Spinal cord (tissue), 10 donors: ENCODE results near the gene DPP6. TPM values are rescaled to one million over a fixed set of nuclear protein-coding genes. Genes with fewer than 3 reads are reported as not detected.

ENCODE experiments used
- DNase-seq, 6 donors: peaks; one replicate each; pipeline versions ENCODE4 v3.0.0 to v3.0.0-alpha.2; 2013 to 2015; ENCODE audit warnings: low spot score in 6 of 6, low read depth in 4 of 6
- H3K27ac ChIP-seq: one replicate; pipeline ENCODE4 v1.5.1; 2013; ENCODE audit warnings: low read depth, low read length, control low read depth
- H3K27me3 ChIP-seq: one replicate; pipeline ENCODE4 v1.6.1; 2013; ENCODE audit warnings: low read length; ENCODE audit not compliant: control insufficient read depth, insufficient read depth
- H3K36me3 ChIP-seq: one replicate; pipeline ENCODE4 v1.6.1; 2013; ENCODE audit warnings: low read length; ENCODE audit not compliant: control insufficient read depth, insufficient read depth
- H3K4me1 ChIP-seq: one replicate; pipeline ENCODE4 v1.6.1; 2013; ENCODE audit warnings: low read length; ENCODE audit not compliant: control insufficient read depth, insufficient read depth
- H3K4me3 ChIP-seq: one replicate; pipeline ENCODE4 v1.5.1; 2013; ENCODE audit warnings: low read depth, low read length, control low read depth
- H3K9me3 ChIP-seq: one replicate; pipeline ENCODE4 v1.6.1; 2013; ENCODE audit warnings: low read length; ENCODE audit not compliant: control insufficient read depth, insufficient read depth
- WGBS: methylation state at CpG from one replicate; pipeline ENCODE4 v1.1.5; 2013; ENCODE audit warnings: missing lambda C conversion rate; ENCODE audit not compliant: insufficient coverage; 5-methylcytosine and 5-hydroxymethylcytosine counted together
- polyA plus RNA-seq, 2 donors: library from polyadenylated mRNA; unstranded; fragments of 120-200 nt; gene quantifications; one replicate each; pipeline ENCODE4 v1.2.1, GENCODE V29; 2013; ENCODE audit not compliant: insufficient read length in 2 of 2
- total RNA-seq, 2 donors: library from RNA; depleted of rRNA in 1 of 2; stranded (reverse); fragments of 120-200 nt in 1 of 2; fragments of >200 nt in 1 of 2; gene quantifications; one replicate each; pipeline versions ENCODE4 v1.2.3 to v1.2.4, GENCODE V29; 2013 to 2014
- donor health status: healthy.

The DPP6 gene
- total and polyA plus RNA-seq, 4 donors = 36.3 to 104 (median 78.5) TPM

- H3K4me1 ChIP-seq = peaks cover 6% of the 10 kb centered on the region
- no peak overlapping the region for H3K4me3 ChIP-seq
- no peak for DNase-seq
- no peaks in the 10 kb centered on the region for H3K36me3 ChIP-seq
- WGBS = 91% methylated on average over 4 of the region's 9 CpGs
- no peak overlapping the region for H3K27ac ChIP-seq
- H3K9me3 ChIP-seq = no peaks in the 10 kb centered on the region
- no peaks in the 10 kb centered on the region for H3K27me3 ChIP-seq
These were observed 387.9 kb downstream of the DPP6 start for GRCh38 chr7:154440058-154440457.

GRCh38 chr7:154440651-154441050, 388.5 kb downstream of the DPP6 start:
- Histone ChIP-seq H3K36me3 (no peaks in the 10 kb centered on the region), H3K27me3 (no peaks in the 10 kb centered on the region), H3K27ac (no peak overlapping the region), H3K4me3 (no peak overlapping the region), H3K9me3 (no peaks in the 10 kb centered on the region), H3K4me1 (peaks cover 3% of the 10 kb centered on the region)
- 88% methylated on average over 1 of the region's 5 CpGs for WGBS
- DNase-seq = no peak

- H3K27me3 ChIP-seq = no peaks in the 10 kb centered on the region
- H3K4me3 ChIP-seq = no peak overlapping the region
- no peak for DNase-seq
- 63% methylated on average over 5 of the region's 6 CpGs for WGBS
- H3K27ac ChIP-seq = no peak overlapping the region
- no peaks in the 10 kb centered on the region for H3K9me3 ChIP-seq
- no peaks in the 10 kb centered on the region for H3K36me3 ChIP-seq
- H3K4me1 ChIP-seq = peaks cover 3% of the 10 kb centered on the region
These were observed 389.6 kb downstream of the DPP6 start for GRCh38 chr7:154441811-154442210.

GRCh38 chr7:154442939-154443338, 390.7 kb downstream of the DPP6 start:
- no peak for DNase-seq
- H3K27me3 ChIP-seq = no peaks in the 10 kb centered on the region
- no peak overlapping the region for H3K27ac ChIP-seq
- whole genome bisulfite sequencing = 87% methylated on average over 2 of the region's 2 CpGs
- no peaks in the 10 kb centered on the region for H3K36me3 ChIP-seq
- H3K4me3 ChIP-seq = no peak overlapping the region
- H3K9me3 ChIP-seq = no peaks in the 10 kb centered on the region
- peaks cover 3% of the 10 kb centered on the region for H3K4me1 ChIP-seq

GRCh38 chr7:154450451-154450850, 398.3 kb downstream of the DPP6 start:
- WGBS = 32% methylated on average over 5 of the region's 6 CpGs
- Histone ChIP-seq H3K36me3 (no peaks in the 10 kb centered on the region), H3K9me3 (no peaks in the 10 kb centered on the region), H3K4me1 (peaks cover 24% of the 10 kb centered on the region), H3K4me3 (no peak overlapping the region), H3K27me3 (no peaks in the 10 kb centered on the region), H3K27ac (peak overlapping the region; percentile 58)
- peak in 2 of 6 donors; percentile 49 to 53 for DNase-seq

GRCh38 chr7:154451480-154452457, 399.6 kb downstream of the DPP6 start:
- no peaks in the 10 kb centered on the region for H3K36me3 ChIP-seq
- no peak overlapping the region for H3K4me3 ChIP-seq
- DNase-seq = peak; percentile 60 to 91 (median 72)
- WGBS = 51% methylated on average over 13 of the region's 15 CpGs
- H3K9me3 ChIP-seq = no peaks in the 10 kb centered on the region
- H3K4me1 ChIP-seq = peaks cover 24% of the 10 kb centered on the region
- peak overlapping the region; percentile 68 for H3K27ac ChIP-seq
- H3K27me3 ChIP-seq = no peaks in the 10 kb centered on the region

GRCh38 chr7:154463794-154464193, 411.6 kb downstream of the DPP6 start:
- no peaks in the 10 kb centered on the region for H3K4me1 ChIP-seq
- no peaks in the 10 kb centered on the region for H3K36me3 ChIP-seq
- 91% methylated on average over 5 of the region's 5 CpGs for WGBS
- H3K27ac ChIP-seq = no peak overlapping the region
- H3K4me3 ChIP-seq = no peak overlapping the region
- no peaks in the 10 kb centered on the region for H3K9me3 ChIP-seq
- H3K27me3 ChIP-seq = no peaks in the 10 kb centered on the region
- DNase-seq = no peak

- Histone ChIP-seq H3K4me1 (no peaks in the 10 kb centered on the region), H3K36me3 (no peaks in the 10 kb centered on the region), H3K4me3 (no peak overlapping the region), H3K27ac (no peak overlapping the region), H3K27me3 (no peaks in the 10 kb centered on the region), H3K9me3 (no peaks in the 10 kb centered on the region)
- WGBS = 42% methylated on average over 3 of the region's 5 CpGs
- DNase-seq = peak in 1 of 6 donors; percentile 66
These were observed 417.5 kb downstream of the DPP6 start for GRCh38 chr7:154469652-154470051.

GRCh38 chr7:154472343-154472742, 420.1 kb downstream of the DPP6 start:
- H3K9me3 ChIP-seq = no peaks in the 10 kb centered on the region
- H3K27ac ChIP-seq = no peak overlapping the region
- peak in 2 of 6 donors; percentile 43 to 55 for DNase-seq
- WGBS = 31% methylated on average over 1 of the region's 2 CpGs
- no peaks in the 10 kb centered on the region for H3K36me3 ChIP-seq
- no peaks in the 10 kb centered on the region for H3K27me3 ChIP-seq
- no peak overlapping the region for H3K4me3 ChIP-seq
- H3K4me1 ChIP-seq = no peaks in the 10 kb centered on the region

- no peak overlapping the region for H3K27ac ChIP-seq
- WGBS = no CpG with 5 or more reads among the region's 3 CpGs
- no peak for DNase-seq
- no peaks in the 10 kb centered on the region for H3K9me3 ChIP-seq
- no peaks in the 10 kb centered on the region for H3K4me1 ChIP-seq
- H3K36me3 ChIP-seq = no peaks in the 10 kb centered on the region
- H3K27me3 ChIP-seq = no peaks in the 10 kb centered on the region
- no peak overlapping the region for H3K4me3 ChIP-seq
These were observed 421.2 kb downstream of the DPP6 start for GRCh38 chr7:154473360-154473759.
